ENCODE results near the gene NUCB2.
A peak's percentile ranks its signal among the peaks of the same experiment; 100 is the strongest.

The NUCB2 gene

DNA sequence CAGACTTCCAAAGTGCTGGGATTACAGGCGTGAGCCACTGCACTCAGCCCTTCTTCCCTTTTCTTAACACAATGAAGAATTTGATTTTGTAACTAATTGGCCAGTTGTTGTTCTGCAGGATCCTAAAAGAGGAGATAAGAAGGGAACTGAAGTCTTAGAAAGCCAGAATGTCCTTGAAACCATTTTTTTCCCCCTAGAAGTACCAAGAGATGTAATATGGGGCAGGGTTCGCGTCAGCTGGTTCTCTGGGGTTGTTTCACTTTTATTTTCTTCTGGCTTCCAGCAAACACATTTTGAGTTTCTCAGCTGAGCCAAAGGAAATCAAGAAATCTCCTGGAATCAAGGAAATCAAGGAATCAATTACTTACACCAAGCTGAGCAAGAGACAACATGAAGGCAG, 7.6 kb upstream of the NUCB2 start:
- DNase-seq (ENCODE audit: low read depth, low spot score): no peak

DNA sequence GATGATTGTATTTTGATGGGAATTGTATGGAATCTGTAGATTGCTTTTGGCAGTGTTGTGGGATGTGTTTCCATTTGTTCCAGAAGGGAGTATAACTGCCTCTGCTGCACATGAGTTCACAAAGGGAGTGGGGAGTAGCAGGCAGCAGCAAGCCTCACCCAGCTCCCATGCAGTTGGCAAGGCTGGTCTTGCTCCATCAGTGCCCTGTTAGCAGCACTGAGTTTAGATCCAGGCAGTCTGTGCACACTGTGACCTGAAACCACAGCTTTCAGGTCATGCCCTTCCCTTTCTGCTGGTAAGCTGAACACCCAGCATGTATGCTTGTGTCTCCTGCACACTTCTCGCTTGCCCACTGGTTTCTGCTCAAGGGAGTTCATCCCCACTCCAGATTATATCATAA, 3.7 kb upstream of the NUCB2 start:
- DNase-seq (ENCODE audit: low read depth, low spot score): no peak

GRCh38 chr11:17273211-17273610, 3.3 kb upstream of the NUCB2 start:
- DNase-seq (ENCODE audit: low read depth, low spot score): no peak

GRCh38 chr11:17273668-17274282, 2.8 kb upstream of the NUCB2 start:
- DNase-seq (ENCODE audit: low read depth, low spot score): peak; percentile 25

DNA sequence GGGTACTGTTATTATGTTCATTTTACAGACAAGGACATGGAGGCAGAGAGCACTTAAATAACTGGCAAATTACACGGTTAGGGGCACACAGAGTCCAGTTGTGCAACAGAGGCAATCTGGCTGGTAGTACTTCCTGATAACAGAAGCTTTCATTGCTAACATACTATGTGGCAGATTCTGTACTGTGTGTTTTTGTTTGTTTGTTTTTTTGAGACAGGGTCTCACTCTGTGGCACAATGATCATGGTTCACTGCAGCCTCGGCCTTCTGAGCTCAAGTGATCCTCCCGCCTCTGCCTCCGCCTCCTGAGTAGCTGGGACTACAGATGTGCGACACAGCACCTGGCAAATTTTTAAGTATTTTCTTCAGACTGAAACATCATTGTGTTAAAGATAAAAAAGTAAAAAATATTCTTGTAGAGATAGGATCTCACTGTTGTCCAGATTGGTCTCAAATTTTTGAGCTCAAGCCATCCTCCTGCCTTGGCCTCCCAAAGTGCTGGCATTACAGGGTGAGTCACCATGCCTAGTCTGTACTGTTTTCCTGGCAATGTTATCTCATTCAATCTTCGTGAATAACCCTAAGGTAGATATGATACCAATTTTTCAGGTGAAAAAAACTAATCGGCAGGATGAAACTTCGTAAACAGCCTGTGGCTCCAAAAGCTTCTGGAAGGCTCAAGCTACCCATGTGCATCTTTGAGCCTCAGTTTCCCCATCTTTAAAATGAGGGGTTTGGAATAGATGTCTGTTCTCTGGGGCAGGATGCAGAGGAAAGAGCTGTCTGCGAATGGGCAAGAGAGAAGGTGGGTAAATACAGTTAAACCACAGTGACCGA, 921 bp upstream of the NUCB2 start:
- DNase-seq (ENCODE audit: low read depth, low spot score): no peak

GRCh38 chr11:17277024-17277584, 565 bp downstream of the NUCB2 start:
- DNase-seq (ENCODE audit: low read depth, low spot score): no peak

DNA sequence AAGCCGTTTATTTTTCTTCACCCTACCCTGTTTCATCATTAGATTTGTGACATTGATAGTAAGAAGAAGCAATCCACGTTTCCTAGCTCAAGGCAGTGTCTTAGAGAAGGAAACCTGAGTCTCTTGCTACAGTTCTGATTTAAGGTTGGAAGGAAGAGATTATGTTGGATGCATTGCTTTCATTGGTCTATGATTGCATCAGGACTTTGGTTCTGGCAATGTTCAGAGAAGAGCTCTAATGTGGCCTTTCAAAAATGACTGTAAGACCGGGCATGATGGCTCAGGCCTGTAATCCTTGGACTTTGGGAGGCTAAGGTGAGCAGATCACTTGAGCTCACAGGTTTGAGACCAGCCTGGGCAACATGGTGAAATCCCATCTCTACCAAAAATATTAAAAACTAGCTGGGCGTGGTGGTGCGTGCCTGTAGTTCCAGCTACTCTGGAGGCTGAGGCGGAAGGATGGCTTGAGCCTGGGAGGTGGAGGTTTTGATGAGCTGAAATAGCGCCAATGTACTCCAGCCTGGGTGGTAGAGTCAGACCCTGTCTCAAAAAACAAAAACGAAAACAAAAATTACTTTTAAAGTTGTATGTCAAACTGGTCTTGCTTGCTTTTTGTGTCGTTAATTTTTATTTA, 4.1 kb downstream of the NUCB2 start:
- DNase-seq (ENCODE audit: low read depth, low spot score): no peak

GRCh38 chr11:17286332-17286731, 9.8 kb downstream of the NUCB2 start:
- DNase-seq (ENCODE audit: low read depth, low spot score): no peak

DNA sequence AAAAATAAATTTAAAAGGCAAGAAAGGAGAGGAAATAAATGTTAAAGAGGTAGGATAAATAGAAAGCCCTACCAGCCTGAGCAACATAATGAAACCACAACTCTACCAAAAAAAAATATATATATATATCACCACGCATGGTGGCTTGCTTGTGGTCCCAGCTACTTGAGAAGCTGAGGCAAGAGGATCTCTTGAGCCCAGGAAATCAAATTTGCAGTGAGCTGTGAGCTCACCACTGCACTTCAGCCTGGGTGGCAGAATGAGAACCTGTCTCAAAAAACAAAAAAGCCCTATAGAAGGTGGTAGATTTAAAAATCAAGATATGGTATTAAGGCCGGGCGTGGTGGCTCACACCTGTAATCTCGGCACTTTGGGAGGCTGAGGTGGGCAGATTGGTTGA, 10.5 kb downstream of the NUCB2 start:
- DNase-seq (ENCODE audit: low read depth, low spot score): no peak

GRCh38 chr11:17291710-17292109, 15.2 kb downstream of the NUCB2 start:
- DNase-seq (ENCODE audit: low read depth, low spot score): no peak

- DNase-seq (ENCODE audit: low read depth, low spot score): no peak
Measured at GRCh38 chr11:17293311-17293710, 16.8 kb downstream of the NUCB2 start.

DNA sequence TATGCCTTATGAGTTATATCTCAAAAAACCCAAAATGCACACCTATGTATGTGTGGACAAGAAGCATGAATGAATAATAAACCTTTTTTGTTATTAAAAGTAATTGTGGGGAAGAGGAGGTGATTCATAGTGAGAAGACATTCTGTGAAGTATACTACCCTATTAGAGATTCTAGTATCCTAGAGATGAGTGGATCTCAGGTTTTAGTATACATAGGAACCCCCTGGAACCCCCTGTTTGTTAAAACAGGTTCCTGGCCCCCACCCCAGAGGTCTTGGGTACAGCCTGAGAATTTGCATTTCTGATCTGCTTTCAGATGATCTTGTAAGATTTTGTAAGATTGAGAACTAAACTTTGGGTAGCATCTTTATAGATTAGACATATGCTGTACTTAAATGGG, 17.5 kb downstream of the NUCB2 start:
- DNase-seq (ENCODE audit: low read depth, low spot score): no peak

GRCh38 chr11:17296852-17297559, 20.5 kb downstream of the NUCB2 start:
- no peak for DNase-seq (ENCODE audit: low read depth, low spot score)

DNA sequence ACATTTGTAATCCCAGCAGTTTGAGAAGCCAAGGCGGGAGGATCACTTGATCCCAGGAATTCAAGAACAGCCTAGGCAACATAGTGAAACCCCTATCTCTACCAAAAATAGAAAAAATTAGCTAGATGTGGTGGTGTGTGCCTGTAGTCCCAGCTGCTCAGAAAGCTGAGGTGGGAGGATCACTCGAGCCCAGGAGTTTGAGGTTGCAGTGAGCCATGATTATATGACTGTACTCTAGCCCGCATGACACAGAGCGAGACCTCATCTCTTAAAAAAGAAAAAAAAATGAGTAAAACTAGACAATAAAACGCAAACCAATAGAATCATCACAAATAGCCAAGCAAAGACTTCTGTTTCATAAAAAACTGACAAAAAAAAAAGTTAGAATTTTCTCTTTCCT, 21.8 kb downstream of the NUCB2 start:
- DNase-seq (ENCODE audit: low read depth, low spot score): no peak

DNA sequence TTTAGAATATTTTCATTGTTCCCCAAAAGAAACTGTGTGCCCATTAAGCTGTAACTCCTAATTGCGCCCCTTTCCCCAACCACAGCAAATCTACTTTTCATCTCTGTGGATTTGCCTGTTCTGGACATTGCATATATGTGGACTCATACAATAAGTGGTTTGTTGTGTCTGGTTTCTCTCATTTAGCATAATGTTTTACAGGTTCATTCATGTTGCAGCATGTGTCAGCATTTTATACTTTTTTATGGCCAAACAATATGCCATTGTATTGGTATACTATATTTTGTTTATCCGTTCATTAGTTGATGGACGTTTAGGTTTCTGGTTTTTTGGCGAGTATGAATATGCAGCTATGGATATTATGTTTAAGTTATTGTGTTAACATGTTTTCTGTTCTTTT, 23.8 kb downstream of the NUCB2 start:
- no peak for DNase-seq (ENCODE audit: low read depth, low spot score)

DNA sequence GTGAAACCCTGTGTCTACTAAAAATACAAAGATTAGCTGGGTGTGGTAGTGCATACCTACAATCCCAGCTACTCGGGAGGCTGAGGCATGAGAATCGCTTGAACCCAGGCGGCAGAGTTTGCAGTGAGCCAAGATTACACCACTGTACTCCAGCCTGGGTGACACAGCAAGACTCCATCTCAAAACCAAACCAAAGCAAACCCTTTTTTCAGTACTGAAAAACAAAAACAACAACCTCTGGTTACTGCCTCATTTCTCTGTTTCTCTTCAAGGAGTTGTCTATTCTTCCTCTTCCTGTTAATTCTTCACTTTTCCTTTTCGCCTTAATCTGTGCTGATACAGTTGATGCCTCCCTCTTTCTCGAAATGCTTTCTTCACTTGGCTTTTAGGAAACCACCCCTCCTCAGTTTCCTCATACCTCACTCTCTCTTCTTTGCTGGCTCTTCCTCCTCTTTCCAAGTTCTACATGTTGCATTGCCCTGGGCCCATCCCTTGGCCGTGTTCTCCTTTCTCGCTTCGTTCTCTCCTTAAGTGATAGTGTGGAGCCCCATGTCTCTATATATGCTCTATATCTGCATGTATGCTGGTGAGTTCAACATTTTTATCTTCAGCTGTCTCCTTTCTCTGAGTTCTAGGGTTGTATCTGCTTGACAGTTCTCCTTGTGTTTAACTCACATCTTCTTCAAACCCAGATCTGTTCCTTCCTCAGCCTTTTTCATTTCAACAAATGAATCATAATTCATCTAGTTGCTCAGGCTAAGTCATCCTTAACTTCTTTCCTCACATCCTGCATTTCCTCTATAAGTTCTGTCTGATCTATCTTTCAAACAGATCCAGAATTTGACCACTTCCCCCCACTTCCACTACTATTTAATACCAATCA, 37.1 kb downstream of the NUCB2 start:
- no peak for DNase-seq (ENCODE audit: low read depth, low spot score)

DNA sequence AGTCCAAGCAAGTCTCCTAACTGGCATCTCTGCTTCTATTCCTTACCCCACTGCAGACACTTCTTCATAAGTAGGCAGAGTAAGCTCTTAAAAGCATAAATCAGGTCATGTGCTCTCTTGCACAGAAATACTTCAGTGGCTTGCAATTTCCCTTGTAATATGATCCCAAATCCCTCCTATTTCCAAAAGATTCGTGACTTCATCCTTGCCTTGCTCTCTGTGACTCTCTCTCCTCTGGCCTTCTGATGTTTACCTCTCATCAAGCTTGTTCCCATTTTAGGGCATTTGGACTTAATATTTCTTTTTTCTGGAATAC, 37.7 kb downstream of the NUCB2 start:
- no peak for DNase-seq (ENCODE audit: low read depth, low spot score)

GRCh38 chr11:17314904-17315426, 38.4 kb downstream of the NUCB2 start:
- no peak for DNase-seq (ENCODE audit: low read depth, low spot score)

- no peak for DNase-seq (ENCODE audit: low read depth, low spot score)
Measured at GRCh38 chr11:17328871-17329494, 52.4 kb downstream of the NUCB2 start.

GRCh38 chr11:17331669-17332068, 55.1 kb downstream of the NUCB2 start:
- DNase-seq (ENCODE audit: low read depth, low spot score): no peak

Measured in iPS DF 19.7 (cell line).